NB4 (cell line): ENCODE results near the gene MTMR3.

Source experiments
- POLR2A ChIP-seq: IDR thresholded peaks from 2 replicates; pipeline ENCODE4 v1.6.1; 2011; ENCODE audit warnings: mild to moderate bottlenecking; ENCODE audit not compliant: insufficient read length; ENCODE audit errors: extremely low read depth
- TF ChIP-seq, protein P1 (sequence below): IDR thresholded peaks from one replicate; pipeline ENCODE4 v1.5.1; 2012; ENCODE audit warnings: low read depth, low read length

DNA sequence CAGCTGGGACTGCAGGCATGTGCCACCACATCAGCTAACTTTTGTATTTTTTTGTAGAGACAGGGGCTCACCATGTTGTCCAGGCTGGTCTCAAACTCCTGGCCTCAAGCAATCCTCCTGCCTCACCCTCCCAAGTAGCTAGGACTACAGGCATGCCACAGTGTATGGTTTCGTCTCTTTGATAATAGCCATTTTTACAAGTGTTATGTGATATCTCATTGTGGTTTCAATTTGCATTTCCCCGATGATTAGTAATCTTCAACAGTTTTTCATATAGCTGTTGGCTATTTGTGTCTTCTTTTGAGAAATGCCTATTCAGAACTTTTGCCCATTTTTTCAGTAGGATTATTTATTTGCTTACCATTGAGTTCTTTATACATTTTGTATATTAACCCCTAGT, 9.0 kb upstream of the MTMR3 start:
- TF ChIP-seq, protein P1, sequence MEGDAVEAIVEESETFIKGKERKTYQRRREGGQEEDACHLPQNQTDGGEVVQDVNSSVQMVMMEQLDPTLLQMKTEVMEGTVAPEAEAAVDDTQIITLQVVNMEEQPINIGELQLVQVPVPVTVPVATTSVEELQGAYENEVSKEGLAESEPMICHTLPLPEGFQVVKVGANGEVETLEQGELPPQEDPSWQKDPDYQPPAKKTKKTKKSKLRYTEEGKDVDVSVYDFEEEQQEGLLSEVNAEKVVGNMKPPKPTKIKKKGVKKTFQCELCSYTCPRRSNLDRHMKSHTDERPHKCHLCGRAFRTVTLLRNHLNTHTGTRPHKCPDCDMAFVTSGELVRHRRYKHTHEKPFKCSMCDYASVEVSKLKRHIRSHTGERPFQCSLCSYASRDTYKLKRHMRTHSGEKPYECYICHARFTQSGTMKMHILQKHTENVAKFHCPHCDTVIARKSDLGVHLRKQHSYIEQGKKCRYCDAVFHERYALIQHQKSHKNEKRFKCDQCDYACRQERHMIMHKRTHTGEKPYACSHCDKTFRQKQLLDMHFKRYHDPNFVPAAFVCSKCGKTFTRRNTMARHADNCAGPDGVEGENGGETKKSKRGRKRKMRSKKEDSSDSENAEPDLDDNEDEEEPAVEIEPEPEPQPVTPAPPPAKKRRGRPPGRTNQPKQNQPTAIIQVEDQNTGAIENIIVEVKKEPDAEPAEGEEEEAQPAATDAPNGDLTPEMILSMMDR, result no peak
- TF ChIP-seq POLR2A, result no peak
